Omental fat pad (tissue), 4 donors: ENCODE data around the gene ARHGAP10. TPM values are rescaled to one million over a fixed set of nuclear protein-coding genes. Genes with fewer than 3 reads are reported as not detected.

Experiments used
- ATAC-seq: fragments of 150-250 bp; one replicate; pipeline ENCODE4 v1.9.1; 2016; ENCODE audit warnings: mild to moderate bottlenecking, moderate library complexity; ENCODE audit not compliant: low FRiP score
- DNase-seq: peaks from one replicate; pipeline ENCODE4 v3.0.0-alpha.2; 2019; ENCODE audit warnings: low spot score
- total RNA-seq, 4 donors: library from RNA; depleted of rRNA; stranded (reverse); fragments of >200 nt; gene quantifications; one replicate each; pipeline ENCODE4 v1.1.0, GENCODE V29; 2016
- TF ChIP-seq, protein P1 (sequence below), 3 donors: fragments of 450-650 bp; IDR thresholded peaks; one replicate each; pipeline ENCODE4 v1.5.1; 2016 to 2017; ENCODE audit warnings: antibody characterized with exemption in 3 of 3, mild to moderate bottlenecking in 3 of 3, moderate library complexity in 2 of 3

The ARHGAP10 gene
- total RNA-seq, 4 donors from 2014 or later = 48.7 to 96.2 (median 57.0) TPM

DNA sequence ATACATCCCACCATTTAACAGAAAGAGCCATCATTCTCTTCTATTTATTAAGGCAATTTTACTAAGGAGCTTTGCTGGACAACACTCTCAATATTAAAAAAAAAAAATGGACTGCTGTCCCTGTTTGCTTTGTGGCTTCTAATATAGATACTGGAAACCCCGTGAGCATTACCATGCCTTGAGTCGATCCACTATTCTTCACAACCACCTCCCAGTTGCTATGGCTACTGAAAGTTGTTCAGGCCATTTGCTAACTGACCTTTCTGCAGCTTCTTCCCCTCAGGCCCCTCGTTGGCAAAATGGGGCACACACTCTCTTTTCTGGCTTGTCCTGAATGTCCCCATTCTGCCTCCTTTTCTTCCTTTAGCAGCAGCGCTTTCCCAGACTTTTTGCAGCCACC lies 369.9 kb downstream of the ARHGAP10 start:
- DNase-seq (no peak), ATAC-seq (no peak)
- TF ChIP-seq, protein P1, sequence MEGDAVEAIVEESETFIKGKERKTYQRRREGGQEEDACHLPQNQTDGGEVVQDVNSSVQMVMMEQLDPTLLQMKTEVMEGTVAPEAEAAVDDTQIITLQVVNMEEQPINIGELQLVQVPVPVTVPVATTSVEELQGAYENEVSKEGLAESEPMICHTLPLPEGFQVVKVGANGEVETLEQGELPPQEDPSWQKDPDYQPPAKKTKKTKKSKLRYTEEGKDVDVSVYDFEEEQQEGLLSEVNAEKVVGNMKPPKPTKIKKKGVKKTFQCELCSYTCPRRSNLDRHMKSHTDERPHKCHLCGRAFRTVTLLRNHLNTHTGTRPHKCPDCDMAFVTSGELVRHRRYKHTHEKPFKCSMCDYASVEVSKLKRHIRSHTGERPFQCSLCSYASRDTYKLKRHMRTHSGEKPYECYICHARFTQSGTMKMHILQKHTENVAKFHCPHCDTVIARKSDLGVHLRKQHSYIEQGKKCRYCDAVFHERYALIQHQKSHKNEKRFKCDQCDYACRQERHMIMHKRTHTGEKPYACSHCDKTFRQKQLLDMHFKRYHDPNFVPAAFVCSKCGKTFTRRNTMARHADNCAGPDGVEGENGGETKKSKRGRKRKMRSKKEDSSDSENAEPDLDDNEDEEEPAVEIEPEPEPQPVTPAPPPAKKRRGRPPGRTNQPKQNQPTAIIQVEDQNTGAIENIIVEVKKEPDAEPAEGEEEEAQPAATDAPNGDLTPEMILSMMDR (IDR thresholded peaks at IDR 0.05) = no peak

DNA sequence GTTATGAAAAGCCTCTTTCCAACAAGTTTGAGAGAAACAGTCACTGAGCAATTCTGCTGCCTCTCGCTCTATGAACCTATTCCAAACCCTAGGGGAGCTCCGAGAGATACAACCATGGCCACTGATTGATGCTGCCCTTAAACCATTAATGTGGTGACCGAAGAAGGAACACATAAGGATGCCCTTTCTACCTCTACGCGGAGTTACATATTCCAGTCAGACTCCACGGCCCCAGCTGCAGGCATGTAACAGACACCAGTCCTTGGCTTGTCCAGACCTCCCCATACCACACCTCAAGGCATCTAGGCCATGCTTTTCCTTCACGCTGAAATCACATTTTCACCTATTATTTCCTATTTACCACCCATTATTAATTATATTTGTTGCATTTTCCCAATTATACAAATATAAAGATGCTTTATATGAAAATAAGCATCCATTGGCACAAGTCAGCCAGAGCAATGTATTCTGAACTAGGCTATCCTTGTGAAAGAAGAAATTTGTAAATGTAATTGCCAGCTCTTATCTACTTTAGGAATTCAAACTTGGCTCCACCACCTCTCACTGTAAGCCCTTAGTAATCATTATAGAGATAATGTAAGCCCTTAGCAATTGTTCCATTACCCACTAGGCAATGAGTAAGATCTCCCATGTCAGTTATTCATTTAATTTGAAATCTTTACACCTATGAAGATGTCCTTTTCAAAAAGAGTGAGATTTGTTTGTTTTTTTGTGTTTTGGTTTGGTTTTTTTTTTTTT lies 371.9 kb downstream of the ARHGAP10 start:
- DNase-seq (no peak), ATAC-seq (peak; percentile 85)
- TF ChIP-seq, protein P1 (IDR thresholded peaks at IDR 0.05) = no peak

DNA sequence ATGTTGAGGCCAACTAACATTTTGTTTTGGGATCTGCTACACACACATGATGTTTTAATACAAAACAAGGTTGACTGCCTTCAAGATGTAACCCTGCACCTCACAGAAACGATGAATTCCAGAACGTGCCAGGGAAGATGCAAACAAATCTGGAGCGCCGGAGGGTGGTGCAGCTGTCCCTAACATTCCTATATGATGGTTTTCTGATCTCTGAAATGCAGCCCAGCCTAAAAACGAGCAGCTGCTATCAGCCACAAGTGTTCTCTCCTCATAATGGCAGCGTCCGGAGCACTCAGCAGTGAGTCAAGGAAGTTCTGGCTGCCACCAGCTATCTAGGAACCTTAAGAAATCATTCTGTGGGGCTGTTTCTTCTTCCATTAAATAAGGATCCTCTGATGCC lies 376.9 kb downstream of the ARHGAP10 start:
- ATAC-seq (no peak), DNase-seq (no peak)
- TF ChIP-seq, protein P1 (IDR thresholded peaks at IDR 0.05) = no peak

DNA sequence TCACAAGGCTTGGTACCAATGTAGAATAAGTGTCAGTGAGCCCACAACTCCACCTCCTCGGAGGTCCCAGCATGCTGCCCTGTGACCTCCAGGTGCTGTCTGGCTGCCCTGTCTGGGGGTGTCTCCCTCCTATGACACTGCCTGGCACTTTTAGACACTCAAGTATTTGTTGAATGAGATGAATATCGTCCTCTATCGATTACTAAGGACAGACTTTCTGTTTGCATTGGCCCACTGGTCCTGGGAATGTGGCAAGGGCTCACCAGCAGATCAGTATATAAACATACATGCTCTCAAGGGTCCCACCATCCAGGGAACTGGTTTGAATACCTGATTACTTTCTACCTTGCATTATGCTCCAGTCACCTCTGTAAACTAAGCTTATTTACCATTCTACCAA lies 377.3 kb downstream of the ARHGAP10 start:
- DNase-seq (no peak), ATAC-seq (no peak)
- TF ChIP-seq, protein P1 (IDR thresholded peaks at IDR 0.05) = no peak

DNA sequence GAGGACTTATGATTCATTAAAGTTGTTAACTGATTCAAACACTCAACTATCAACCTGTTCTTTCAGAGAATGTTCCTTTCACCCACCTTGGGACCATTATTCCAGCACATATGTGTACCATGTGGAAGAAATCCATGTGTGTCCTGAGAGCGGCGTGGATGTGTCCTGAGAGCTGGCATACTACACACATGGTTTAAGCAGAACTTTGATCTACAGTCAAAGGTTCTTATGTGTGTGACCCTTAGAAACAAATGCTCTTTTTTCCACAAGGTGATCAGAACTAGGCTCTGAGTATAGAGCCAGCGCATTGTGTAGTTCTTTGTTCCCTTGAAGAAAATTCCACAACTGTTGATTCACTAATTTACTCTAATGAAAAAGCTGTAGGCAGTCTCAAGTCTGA lies 378.3 kb downstream of the ARHGAP10 start:
- ATAC-seq (no peak), DNase-seq (no peak)
- TF ChIP-seq, protein P1 (IDR thresholded peaks at IDR 0.05) = no peak

DNA sequence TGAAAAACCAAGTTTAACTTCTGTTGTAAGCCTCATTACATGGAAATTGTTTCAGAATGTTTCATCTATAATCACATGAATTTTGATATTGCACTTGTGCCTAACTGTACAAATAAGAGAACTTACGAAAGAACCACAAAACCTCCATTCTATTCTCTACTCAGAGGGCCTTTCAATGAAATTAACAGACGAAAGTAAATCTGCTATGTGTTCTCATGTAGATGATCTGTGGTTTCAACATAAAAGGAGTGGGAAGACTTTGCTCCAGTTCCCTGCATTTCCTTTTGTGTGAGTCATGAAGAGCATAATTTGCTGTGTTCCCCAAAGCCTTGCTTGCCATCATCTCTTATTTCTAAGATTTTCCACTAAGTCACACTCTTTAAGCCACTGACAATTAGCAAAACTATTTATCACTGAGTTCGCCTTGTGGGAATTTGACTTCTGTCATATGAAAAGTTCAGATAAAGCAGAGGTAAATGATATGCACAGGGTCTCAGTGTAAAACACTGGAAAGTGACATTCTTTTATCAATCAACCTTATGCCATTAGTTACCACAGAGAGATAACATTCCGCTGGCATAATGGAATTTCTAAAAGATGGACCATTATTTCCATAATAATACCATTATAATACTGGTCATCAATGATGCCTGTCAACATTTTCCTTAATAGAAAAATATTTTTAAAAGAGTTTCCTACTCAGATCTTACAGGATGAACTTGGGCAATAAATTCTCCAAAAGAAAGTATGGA lies 380.5 kb downstream of the ARHGAP10 start:
- TF ChIP-seq, protein P1 (IDR thresholded peaks at IDR 0.05) = no peak
- DNase-seq (no peak), ATAC-seq (no peak)
